PC-9 (cell line): Measurements from ENCODE around the gene SETD3. TPM values are rescaled to one million over a fixed set of nuclear protein-coding genes. Genes with fewer than 3 reads are reported as not detected.

ENCODE experiments used
- BruUV-seq: library from RNA; stranded (reverse); fragments of 400-500 nt; replicated peaks from 2 replicates; lab custom pipeline; 2021; lab: Mats Ljungman, UMichigan
- CTCF ChIA-PET: fragments of 300-600 bp; sonication (Branson Sonifier 250); formaldehyde crosslinking; loops from one replicate; lab custom pipeline; 2022; ENCODE audit warnings: antibody characterized with exemption; lab: Charles Lee
- POLR2A ChIA-PET: fragments of 300-600 bp; sonication (Branson Sonifier 250); formaldehyde crosslinking; loops from one replicate; lab custom pipeline; 2022; ENCODE audit warnings: antibody characterized with exemption; ENCODE audit not compliant: unreplicated experiment; lab: Charles Lee
- DNase-seq, 2 experiments: peaks; one replicate each; pipeline versions ENCODE4 v3.0.0 to v3.0.0-alpha.2; 2015 to 2022; ENCODE audit warnings: mixed read lengths in 1 of 2
- H2AFZ ChIP-seq: fragments of 200-600 bp; sonication (generic); 2 replicates; pipeline ENCODE4 v1.8.1; 2017; ENCODE audit warnings: antibody characterized with exemption
- H3F3A ChIP-seq: fragments of 200-600 bp; sonication (generic); 2 replicates; pipeline ENCODE4 v1.8.1; 2017; ENCODE audit warnings: antibody characterized with exemption, mild to moderate bottlenecking, low read depth; ENCODE audit not compliant: insufficient read depth
- H3K27ac ChIP-seq: fragments of 200-600 bp; sonication (generic); 2 replicates; pipeline ENCODE4 v1.6.1; 2016; ENCODE audit warnings: mixed run types
- H3K27me3 ChIP-seq: fragments of 200-600 bp; sonication (generic); 2 replicates; pipeline ENCODE4 v1.6.1; 2016; ENCODE audit warnings: low read depth, mixed run types; ENCODE audit not compliant: insufficient read depth
- H3K36me3 ChIP-seq: fragments of 200-600 bp; sonication (generic); 2 replicates; pipeline ENCODE4 v1.6.1; 2016; ENCODE audit warnings: low read depth, mixed run types
- H3K4me1 ChIP-seq: fragments of 200-600 bp; sonication (generic); replicated peaks from 2 replicates; pipeline ENCODE4 v1.6.1; 2016; ENCODE audit warnings: mixed run types; ENCODE audit not compliant: insufficient read depth
- H3K4me2 ChIP-seq: fragments of 200-600 bp; sonication (generic); 2 replicates; pipeline ENCODE4 v1.6.1; 2017; ENCODE audit warnings: mixed run types
- H3K4me3 ChIP-seq: fragments of 200-600 bp; sonication (generic); 2 replicates; pipeline ENCODE4 v1.6.1; 2016; ENCODE audit warnings: mixed run types
- H3K79me2 ChIP-seq: fragments of 200-600 bp; sonication (generic); 2 replicates; pipeline ENCODE4 v1.6.1; 2017; ENCODE audit warnings: low read depth, mixed run types
- H3K9me2 ChIP-seq: fragments of 200-600 bp; sonication (generic); 2 replicates; pipeline ENCODE4 v1.8.1; 2017; ENCODE audit warnings: mild to moderate bottlenecking; ENCODE audit not compliant: insufficient read depth
- H3K9me3 ChIP-seq: fragments of 200-600 bp; sonication (generic); 2 replicates; pipeline ENCODE4 v1.8.1; 2016; ENCODE audit warnings: low read depth; ENCODE audit not compliant: insufficient read depth
- H4K20me1 ChIP-seq: fragments of 200-600 bp; sonication (generic); 2 replicates; pipeline ENCODE4 v1.8.1; 2017; ENCODE audit not compliant: insufficient read depth
- EZH2 ChIP-seq: fragments of 200-600 bp; sonication (generic); IDR thresholded peaks from 2 replicates; pipeline ENCODE4 v1.8.0; 2017; ENCODE audit warnings: antibody characterized with exemption, low read depth
- intact Hi-C: fragments of 100-400 bp; cut with micrococcal nuclease; formaldehyde crosslinking; loops from one replicate; pipeline ENCODE4 v1.10.0; 2022; ENCODE audit not compliant: unreplicated experiment
- total RNA-seq: library from RNA; stranded (reverse); gene quantifications from 2 replicates; pipeline ENCODE4 v1.2.3, GENCODE V29; 2021
- TF ChIP-seq, protein P1 (sequence below): fragments of 200-600 bp; sonication (generic); conservative IDR thresholded peaks from 2 replicates; pipeline ENCODE4 v1.6.1; 2017; ENCODE audit warnings: mixed run types, antibody characterized with exemption, mild to moderate bottlenecking, moderate library complexity

Gene SETD3
- total RNA-seq, 1 experiment from 2014 or later: 13.4 TPM

GRCh38 chr14:99430491-99430890, 50.2 kb downstream of the SETD3 start:
- no peaks in the 10 kb centered on the region for H3K9me2 ChIP-seq
- H2AFZ ChIP-seq: no peak overlapping the region
- no peak for TF ChIP-seq EZH2
- TF ChIP-seq, protein P1, sequence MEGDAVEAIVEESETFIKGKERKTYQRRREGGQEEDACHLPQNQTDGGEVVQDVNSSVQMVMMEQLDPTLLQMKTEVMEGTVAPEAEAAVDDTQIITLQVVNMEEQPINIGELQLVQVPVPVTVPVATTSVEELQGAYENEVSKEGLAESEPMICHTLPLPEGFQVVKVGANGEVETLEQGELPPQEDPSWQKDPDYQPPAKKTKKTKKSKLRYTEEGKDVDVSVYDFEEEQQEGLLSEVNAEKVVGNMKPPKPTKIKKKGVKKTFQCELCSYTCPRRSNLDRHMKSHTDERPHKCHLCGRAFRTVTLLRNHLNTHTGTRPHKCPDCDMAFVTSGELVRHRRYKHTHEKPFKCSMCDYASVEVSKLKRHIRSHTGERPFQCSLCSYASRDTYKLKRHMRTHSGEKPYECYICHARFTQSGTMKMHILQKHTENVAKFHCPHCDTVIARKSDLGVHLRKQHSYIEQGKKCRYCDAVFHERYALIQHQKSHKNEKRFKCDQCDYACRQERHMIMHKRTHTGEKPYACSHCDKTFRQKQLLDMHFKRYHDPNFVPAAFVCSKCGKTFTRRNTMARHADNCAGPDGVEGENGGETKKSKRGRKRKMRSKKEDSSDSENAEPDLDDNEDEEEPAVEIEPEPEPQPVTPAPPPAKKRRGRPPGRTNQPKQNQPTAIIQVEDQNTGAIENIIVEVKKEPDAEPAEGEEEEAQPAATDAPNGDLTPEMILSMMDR: no peak
- H3K4me1 ChIP-seq: no peaks in the 10 kb centered on the region
- H3F3A ChIP-seq: no peaks in the 10 kb centered on the region
- H3K36me3 ChIP-seq: no peaks in the 10 kb centered on the region
- H3K27me3 ChIP-seq: no peaks in the 10 kb centered on the region
- H3K27ac ChIP-seq: no peak overlapping the region
- ChIA-PET CTCF (no interaction called here), POLR2A (no interaction called here)
- no peaks in the 10 kb centered on the region for H4K20me1 ChIP-seq
- no peak overlapping the region for H3K4me3 ChIP-seq
- DNase-seq: no peak
- no peak overlapping the region for H3K4me2 ChIP-seq
- BruUV-seq: no TSS peak
- intact Hi-C loops: no loop called here
- no peaks in the 10 kb centered on the region for H3K9me3 ChIP-seq
- H3K79me2 ChIP-seq: no peaks in the 10 kb centered on the region

- Histone ChIP-seq H3K4me2 (no peak overlapping the region), H3K9me3 (no peaks in the 10 kb centered on the region), H3K9me2 (no peaks in the 10 kb centered on the region), H3K79me2 (no peaks in the 10 kb centered on the region), H3F3A (no peaks in the 10 kb centered on the region), H4K20me1 (no peaks in the 10 kb centered on the region), H3K36me3 (no peaks in the 10 kb centered on the region), H3K27me3 (no peaks in the 10 kb centered on the region), H2AFZ (no peak overlapping the region), H3K4me1 (no peaks in the 10 kb centered on the region), H3K4me3 (no peak overlapping the region), H3K27ac (no peak overlapping the region)
- DNase-seq: no peak
- intact Hi-C loops: no loop called here
- BruUV-seq: no TSS peak
- TF ChIP-seq, protein P1: no peak
- TF ChIP-seq EZH2: no peak
- ChIA-PET POLR2A (no interaction called here), CTCF (no interaction called here)
These were observed 52.9 kb downstream of the SETD3 start for GRCh38 chr14:99427632-99428300.

DNA sequence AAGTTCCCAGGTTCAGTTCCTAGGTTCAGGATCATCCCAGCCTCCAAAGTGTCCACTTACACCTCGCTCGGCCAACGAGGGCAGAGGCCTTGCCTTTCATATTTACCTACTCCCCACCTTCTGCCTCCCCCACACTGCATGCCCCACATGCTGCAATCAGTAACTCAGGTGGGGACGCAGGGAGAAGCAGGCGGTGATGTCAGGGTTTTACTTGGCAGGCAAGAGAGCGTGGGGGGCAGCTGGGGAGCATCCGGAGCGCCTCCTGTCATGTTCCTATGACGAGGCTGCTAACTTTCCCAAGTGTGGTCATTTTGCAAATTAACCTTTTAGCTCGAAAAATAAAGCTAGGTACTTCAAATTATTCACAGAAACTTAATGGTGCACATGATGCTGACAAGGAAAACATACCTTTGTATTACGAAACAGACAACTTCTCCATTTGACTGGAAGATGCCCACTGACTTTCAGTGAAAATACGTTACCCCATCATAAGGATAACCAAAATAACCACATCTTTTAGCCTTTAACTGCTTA, 53.8 kb downstream of the SETD3 start:
- no peak overlapping the region for H3K27ac ChIP-seq
- H3K9me2 ChIP-seq: no peaks in the 10 kb centered on the region
- no peaks in the 10 kb centered on the region for H3K79me2 ChIP-seq
- ChIA-PET CTCF (no interaction called here), POLR2A (no interaction called here)
- H4K20me1 ChIP-seq: no peaks in the 10 kb centered on the region
- H3K4me1 ChIP-seq: no peaks in the 10 kb centered on the region
- DNase-seq: no peak
- no TSS peak for BruUV-seq
- no peaks in the 10 kb centered on the region for H3F3A ChIP-seq
- no peak for TF ChIP-seq EZH2
- no peak overlapping the region for H3K4me3 ChIP-seq
- no peaks in the 10 kb centered on the region for H3K27me3 ChIP-seq
- intact Hi-C loops: no loop called here
- no peaks in the 10 kb centered on the region for H3K36me3 ChIP-seq
- H3K4me2 ChIP-seq: no peak overlapping the region
- no peak overlapping the region for H2AFZ ChIP-seq
- H3K9me3 ChIP-seq: no peaks in the 10 kb centered on the region
